SK-N-DZ (cell line): ENCODE measurements around the gene SPARC. TPM values are rescaled to one million over a fixed set of nuclear protein-coding genes. Genes with fewer than 3 reads are reported as not detected.

Experiments used
- DNase-seq: peaks from one replicate; pipeline ENCODE4 v3.0.0-alpha.2; 2015; ENCODE audit warnings: low spot score
- polyA plus RNA-seq, 2 experiments: library from polyadenylated mRNA; depleted of rRNA; stranded (reverse); fragments of >200 nt; gene quantifications; 2 replicates each; pipeline ENCODE4 v1.2.3, GENCODE V29; 2014

Gene SPARC, protein sequence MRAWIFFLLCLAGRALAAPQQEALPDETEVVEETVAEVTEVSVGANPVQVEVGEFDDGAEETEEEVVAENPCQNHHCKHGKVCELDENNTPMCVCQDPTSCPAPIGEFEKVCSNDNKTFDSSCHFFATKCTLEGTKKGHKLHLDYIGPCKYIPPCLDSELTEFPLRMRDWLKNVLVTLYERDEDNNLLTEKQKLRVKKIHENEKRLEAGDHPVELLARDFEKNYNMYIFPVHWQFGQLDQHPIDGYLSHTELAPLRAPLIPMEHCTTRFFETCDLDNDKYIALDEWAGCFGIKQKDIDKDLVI
- 75.7 and 82.2 TPM in 2 replicates for polyA plus RNA-seq (2014; cell fraction: cytosol; rRNA removed)
- 29.9 and 30.5 TPM in 2 replicates for polyA plus RNA-seq (2014; cell fraction: nucleus; rRNA removed)

DNA sequence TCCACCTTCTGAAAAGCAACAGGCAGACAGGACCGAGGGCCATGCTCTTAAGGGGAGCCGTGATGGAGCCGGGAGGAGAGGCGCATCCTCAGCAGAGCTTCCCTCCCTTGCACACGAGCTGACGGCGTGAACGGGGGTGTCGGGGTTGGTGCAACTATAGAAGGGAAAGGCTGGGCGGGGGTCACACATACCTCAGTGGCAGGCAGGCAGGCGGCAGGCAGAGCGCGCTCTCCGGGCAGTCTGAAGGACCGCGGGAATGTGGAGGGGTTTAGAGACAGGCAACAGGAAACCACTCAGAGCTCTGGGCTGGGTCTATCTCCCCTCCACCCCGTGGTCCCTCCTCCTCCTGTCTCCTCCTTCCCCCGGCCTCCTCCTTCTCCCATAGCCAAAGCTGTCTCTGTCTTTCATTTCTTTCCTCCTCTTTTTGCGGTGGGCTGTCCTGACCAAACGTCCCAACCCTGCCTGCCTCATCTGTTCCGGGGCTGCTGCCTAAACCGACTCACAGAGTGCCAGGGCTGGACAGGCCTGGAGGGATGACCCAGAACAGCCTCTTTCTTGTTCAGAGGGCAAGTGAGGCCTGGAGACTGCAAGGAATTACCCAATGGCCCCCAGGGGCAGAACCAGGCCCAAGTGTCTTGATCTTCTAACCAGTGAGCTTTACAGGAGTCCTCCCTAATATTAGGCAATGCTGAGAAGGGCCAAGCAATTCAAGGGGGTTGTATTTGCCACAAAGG lies at the start of gene SPARC:
Gene SPARC (minus strand): TSS at position 242 of the 734 bp plus-strand sequence. CDS start 10,727 bp downstream, outside the sequence.
- DNase-seq: peak; percentile 81

DNA sequence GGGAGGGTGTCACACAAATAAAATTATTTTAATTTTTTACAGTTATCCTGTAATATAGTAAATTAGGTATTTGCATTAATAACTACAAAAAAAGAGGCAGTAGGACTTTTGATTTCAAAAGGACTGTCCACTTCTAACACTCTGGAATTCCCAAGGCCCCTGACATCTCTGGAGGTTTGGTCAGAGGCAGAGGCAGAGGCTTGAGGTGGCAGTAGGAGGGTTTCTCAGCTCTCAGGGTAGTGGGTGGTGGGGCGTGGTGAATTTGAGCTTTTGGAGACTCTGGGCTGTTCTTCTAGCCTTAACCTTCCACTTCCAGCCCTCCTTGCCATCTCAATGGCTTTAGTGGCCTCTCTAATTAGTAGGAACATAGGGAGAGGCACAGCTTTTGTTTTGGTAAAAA lies 48.9 kb upstream of the SPARC start:
- DNase-seq: no peak

DNA sequence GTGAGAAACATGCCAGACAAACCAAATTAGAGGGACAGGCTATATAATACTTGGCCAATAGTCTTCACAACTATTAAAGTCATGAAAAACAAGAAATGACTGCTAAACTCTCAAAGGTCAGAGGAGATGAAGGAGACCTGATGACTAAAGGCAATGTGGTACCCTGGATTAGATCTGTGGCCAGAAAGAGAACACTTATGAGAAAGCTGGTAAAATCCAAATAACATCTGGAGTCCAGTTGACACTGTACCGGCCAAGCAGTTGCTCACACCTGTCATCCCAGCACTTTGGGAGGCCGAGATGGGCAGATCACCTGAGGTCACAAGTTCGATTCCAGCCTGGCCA lies 47.3 kb upstream of the SPARC start:
- DNase-seq: no peak

DNA sequence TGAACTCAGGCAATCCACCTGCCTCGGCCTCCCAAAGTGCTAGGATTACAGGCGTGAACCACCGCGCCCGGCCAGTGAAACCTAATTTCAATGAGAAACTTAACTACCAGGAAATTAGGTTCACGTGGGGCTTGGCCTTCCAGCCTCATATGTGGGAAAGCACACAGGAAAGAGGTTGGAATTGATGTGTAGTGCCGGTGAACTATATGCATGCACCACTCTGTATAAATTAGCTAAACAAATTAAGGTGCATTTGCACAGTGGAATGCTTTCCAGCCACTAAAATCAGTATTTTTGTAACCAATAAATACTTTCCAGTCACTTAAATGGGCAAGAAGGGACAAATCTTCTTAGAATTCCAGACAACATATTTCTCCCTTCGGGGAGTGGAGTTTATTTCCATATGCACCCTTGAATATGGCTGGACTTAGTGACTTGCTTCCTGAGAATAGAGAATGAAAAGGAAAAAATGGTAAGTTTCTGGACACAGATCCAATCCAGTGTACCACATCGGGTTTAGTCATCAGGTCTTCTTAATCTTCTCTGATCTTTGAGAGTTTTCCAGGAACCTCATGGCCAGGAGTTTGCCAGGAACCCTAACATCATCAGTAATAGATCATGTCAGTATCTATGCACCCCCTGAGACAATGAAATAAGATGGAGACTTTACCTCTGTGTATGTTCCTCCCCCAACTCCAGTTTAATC lies 46.8 kb upstream of the SPARC start:
- no peak for DNase-seq

DNA sequence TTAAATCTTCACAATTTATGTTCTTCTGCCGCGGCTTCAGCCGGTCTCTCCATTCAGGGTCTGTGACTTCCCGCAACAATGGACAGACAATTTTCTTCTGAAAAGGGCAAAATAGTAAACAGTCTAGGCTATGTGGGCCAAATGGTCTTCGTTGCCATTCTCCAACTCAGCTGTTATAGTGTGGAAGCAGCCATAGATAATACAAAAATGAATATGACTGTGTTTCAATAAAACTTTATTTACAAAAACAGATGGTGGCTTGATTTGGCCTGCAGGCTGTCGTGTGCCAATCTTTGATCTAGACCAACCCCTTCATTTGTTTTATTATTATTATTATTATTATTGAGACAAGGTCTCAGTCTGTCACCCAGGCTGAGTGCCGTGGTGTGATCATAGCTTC lies 43.7 kb upstream of the SPARC start:
- DNase-seq: no peak

DNA sequence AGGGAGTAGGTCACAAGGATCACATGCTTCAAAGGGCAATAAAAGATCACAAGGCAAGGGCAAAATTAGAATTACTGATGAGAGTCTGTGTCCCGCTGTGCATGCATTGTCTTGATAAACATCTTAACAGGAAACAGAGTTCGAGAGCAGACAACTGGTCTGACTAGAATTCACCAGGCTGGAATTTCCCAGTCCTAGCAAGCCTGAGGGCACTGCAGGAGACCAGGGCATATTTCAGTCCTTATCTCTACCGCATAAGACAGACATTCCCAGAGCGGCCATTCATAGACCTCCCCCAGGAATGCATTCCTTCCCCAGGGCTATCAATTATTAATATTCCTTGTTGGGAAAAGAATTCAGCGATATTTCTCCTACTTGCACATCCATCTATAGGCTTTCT lies 42.9 kb upstream of the SPARC start:
- DNase-seq: peak; percentile 44

DNA sequence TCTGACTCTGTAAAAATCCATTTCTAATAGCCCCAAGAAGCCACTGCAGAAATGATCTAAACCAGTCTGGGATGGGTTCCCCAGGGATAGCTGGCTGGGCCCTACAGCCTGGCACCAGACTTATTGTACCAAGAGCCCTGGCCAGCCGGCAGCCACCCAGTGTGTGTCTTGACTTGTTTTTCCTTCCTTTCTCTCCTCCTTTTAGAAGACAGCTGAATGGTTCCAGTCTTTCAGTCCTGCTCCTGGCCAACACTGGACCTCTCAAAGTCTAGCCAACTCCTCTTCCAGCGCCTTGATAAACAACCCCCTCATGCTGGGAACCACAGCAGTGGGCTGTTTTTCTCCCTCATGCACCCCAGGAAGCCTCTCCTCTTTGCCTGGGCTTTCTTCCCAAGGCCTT lies 37.6 kb upstream of the SPARC start:
- no peak for DNase-seq

DNA sequence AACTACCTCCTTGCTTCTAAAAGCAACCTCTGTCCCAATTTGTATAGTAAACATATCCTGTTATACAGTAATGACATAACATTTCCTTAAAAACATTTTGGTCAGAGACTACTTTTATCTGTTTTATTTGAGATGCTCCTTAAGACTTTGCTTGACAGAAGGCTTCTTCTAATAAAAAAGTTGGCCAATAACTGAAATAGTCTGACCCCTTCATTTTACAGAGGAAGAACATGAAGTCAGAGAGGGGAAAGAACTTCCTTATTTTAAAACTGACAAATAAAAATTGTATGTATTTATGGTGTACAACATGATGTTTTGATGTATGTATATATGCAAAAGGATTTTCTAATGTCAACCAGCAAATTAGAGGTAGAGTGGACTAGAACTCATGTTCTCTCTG lies 35.8 kb upstream of the SPARC start:
- DNase-seq: no peak

DNA sequence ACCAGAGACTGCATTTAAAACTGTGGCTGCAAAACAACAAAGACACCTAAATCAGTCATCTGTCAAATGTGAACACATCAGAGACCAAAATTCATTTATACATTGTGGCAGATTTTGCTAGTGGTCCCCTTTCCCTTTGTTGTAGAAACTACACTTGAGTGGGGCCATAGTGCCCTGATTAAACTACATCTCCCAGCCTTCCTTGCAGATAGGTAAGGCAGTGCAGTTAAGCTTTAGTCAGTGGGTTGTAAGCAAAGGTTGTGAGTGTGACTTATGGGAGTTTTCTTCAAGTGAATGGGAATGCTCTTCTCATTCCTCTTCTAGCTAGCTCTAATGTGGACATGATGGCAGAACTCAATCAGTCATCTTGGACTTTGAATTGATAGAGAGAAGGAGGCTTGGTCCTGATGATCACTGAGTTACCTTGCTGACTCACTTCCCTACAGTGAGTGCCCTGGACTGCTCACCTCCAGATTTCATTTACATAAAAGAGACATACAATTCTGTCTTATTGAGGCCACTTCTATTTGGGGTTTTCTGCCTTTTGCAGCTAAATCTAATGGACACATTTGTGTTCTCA lies 35.2 kb upstream of the SPARC start:
- no peak for DNase-seq

DNA sequence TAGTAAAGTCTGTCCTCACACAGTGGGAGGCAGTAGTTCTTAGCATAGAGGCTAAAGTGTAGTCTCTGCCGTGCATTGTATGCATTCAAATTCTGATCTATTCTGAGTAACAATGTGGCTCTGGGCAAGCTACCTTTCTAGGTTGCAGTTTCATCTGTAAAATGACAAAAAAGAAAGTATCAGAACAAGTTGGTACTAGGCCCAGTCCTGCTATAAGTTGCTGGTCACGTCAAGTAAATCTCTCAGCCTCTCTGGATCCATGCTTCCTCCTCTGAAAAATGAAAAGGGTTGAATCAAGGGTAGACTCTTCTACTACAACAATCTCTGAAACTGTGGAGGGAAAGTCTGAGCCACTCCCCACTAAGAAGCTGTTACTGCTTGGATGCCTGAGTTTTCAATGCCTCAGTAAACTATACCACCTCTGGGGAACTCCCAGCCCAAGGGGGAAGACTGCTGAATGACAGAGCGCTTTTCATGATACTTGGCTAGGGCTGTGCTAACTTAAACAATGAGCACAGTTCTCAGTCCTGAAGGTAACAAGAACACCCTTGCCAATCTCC lies 34.5 kb upstream of the SPARC start:
- no peak for DNase-seq

DNA sequence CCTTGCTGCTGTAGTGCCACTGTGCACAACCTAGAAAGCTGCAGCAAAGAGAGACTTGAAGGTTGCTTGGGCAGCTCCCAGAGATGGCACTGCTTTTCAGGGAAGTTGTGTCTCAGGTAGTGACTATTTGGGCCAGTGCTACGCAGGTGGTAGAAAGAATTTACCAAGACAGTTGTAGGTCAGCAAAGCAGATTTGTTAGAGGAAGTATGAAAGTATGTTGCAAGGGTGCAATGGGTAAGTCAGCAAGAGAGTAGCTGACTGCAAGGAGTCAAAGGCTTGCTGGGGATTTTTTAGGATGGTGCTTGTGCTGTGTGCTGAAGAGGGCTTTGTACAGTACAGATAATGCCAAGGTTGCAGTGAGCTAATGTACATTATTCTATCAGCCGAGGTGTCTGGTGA lies 33.5 kb upstream of the SPARC start:
- no peak for DNase-seq

DNA sequence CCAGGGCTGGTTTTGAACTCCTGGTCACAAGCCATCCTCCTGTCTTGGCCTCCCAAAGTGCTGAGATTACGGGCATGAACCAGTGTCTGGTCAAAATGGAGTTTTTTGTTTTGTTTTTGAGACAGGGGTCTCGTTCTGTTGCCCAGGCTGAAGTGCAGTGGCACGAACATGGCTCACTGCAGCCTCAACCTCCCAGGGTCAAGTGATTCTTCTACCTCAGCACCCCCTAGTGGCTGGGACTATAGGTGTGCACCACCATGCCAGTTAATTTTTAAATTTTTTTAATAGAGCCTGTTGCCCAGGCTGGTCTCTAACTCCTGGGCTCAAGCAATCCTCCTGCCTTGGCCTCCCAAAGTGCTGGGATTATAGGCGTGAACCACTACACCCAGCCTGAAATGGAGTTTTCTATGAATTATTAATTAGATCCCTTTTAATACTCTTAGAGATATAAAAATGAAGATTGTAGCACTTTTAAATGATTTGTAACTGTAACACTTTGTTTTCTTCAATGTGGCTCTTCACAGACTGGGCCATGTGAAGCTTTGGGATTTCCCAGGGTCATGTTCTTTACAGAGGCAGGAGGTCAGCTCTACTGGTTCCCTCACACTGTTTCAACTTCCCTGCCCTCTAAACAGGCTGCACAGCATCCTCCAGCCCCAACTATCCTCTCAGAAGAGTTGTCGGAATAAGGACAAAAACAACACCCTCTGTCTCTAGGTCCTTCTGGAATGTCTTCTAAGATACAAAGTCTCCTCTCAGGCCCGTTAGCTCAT lies 32.7 kb upstream of the SPARC start:
- DNase-seq: no peak

DNA sequence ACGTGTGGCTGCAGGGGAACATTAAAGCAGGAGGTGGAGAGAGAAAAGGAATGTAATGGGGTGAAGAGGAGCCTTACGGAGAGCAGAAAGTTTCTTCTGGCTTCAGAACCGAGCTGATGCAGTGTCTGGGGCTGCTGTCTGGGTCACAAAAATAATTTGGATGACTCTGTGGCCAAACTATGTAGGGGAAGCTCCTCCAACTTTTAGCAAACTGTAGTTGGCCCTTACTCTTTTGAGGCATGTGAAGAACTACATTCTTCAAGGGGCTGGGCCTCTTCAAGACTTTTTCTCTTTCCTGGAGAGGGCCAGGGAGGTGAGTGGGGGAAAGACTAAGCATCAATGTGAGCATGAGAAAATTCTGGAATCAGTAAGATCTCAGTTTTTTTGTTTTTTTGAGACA lies 31.9 kb upstream of the SPARC start:
- DNase-seq: no peak

DNA sequence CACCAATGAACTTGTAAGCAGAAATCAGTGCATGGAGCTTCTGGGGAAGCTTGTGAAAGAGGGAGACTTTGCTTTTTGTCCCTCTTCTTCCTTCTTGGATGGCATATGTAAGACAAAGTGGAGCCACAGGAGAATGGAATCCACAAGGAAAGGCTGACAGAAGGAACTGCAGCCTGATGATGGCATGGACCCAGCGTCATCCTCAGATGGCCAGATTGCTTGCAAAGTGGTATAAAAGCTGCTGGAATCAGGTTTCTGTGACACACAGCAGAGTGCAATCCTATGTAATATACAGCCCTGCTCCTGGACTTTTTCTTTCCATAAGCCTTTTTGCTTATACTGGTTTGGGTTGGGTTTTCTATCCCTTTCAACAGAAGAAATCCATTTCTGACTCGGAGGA lies 31.4 kb upstream of the SPARC start:
- no peak for DNase-seq

DNA sequence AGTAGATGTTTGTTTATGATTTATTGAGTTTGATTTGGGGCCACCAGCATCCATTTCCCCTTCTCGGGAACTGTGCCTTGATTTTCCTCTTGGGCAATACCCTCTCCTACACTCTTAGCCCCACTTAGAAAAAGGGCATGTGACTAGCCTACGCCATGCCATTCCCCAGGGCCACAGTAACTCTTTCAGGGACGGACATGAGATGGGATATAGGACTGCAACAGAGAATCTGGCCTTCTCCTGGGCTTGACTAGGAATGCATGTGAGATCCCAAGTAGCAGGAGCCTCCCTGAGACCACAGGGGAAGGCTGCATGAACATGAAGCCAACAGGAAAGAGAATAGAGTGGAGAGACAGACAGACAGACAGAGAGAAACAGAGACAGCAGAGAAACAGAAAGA lies 30.7 kb upstream of the SPARC start:
- DNase-seq: no peak

DNA sequence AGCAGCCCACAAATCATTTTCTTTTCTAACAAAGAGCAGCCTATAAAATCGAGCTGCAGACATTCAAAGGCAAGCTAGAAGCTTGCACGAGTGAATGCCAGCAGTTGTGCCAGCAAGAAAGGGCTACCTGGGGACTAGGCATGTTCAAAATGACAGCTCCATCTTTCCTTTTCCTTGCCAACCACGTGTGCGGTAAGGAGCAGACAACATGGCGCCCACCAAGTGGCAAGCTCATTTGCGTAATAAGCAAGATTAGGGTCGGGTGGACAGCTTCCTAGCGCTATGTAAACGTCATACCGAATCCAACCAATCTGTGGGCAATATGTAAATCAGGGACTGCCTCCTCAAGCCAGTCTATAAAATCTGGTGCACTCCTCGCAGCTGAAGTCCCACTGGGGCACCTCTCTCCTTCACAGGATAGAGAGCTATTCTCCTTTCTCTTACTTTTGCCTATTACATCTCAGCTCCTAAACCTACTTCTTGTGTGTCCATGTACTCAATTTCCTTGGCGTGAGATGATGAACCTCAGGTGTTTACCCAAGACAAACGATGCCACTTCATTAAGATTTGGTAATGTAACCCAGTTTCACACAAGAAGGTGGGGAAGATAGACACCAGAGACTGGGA lies 22.5 kb upstream of the SPARC start:
- DNase-seq: no peak

DNA sequence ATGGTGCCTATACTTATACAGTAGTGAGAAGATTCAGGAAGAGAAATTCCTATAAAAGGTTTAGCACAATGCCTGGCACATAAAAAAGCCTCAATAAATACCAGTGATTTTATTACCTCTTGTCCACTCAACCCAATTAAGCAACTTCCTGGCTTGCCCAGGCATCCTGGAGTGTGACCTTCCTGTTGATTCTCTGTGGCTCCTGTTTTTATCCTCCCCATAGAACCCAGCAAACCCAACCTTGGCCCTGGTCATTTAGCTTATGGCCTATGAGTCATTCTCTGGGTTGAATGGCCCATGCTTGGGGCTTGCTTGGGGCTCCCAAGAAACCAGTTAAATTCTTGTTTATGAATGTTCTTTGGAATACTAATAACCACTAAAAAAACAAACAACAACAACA lies 21.4 kb upstream of the SPARC start:
- no peak for DNase-seq

DNA sequence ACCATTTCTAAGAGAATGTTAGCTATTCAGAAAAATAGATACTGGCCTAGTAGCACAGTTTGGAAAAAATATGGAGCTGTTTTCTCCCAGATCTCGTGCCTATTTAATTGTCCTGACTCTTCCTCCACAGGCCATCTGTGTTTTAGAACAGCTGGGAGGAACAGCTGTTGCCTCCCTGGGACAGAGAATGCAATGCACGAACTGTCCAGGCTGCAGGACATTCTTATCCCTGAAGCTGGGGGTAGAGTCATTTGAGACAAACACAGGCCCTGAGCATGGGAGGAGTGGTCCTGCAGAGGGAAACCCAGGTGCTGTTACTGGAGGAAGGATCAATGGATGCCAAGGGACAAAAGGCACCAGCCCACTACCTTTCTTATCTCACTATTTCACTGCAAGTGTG lies 20.9 kb upstream of the SPARC start:
- peak; percentile 57 for DNase-seq

DNA sequence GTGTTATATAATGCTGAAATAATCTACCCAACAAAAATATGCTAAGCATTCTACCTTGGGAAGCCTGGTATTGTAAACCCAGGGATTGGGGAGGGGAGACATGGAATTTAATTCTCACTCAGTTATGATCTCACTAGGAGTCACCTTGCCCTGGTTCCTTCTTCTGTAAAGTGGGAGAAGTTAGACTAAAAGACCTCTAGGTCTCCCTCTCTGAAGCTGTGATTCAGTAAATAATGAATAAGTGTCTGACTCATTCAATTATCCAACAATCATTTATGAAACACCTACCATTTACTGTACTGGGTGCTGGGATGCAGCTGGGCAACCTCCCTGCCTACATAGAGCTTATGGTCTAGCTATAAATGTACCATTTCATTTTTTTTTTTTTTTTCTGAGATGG lies 20.2 kb upstream of the SPARC start:
- no peak for DNase-seq

DNA sequence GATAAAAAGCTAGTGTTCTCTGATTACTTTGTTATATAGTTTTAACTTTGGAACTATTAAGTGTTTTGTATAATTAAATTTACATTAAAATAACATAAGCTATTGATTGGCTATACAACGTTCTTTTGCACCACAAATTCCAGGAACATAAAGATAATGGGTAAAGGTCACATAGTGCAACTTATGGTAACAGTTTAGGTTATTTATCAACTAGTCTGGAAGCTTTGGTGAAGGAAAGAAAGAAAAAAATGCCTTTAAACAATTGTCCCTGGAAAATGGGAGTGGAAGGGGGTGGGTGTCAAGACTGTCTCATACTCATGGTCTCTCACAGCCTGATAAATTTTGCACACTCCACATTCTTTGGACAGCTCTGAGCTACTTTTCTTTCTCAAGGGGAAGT lies 17.1 kb upstream of the SPARC start:
- DNase-seq: no peak

DNA sequence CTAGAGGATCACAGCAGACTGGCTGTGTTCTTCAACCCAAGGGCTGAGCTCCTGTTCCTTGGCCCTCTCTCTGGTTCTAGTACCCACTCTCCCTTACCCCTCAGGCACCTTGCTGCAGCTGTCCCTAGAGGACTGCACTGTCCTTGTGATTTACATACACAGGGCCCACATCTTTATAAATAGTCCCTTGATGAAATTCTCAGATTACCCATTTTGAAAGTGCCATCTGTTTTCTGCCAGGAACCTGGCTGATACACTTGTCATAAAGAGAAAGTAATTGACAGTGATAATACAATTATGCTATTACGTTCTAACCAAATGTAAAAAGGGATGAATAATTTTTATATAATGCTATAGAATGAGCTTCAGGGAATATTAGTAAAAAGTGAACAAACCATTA lies 16.5 kb upstream of the SPARC start:
- peak; percentile 92 for DNase-seq
